ENCODE measurements around the gene OR14A2.

- TF ChIP-seq CTCF (conservative IDR thresholded peaks at IDR 0.05) (no peak), ZFX (IDR thresholded peaks at IDR 0.05) (no peak)
These were observed 68.3 kb downstream of the OR14A2 start, which contains the start of gene OR13G1 for GRCh38 chr1:247679639-247680038.

Measured in C4-2B (cell line).